ENCODE results near the gene NCOA3. TPM values are rescaled to one million over a fixed set of nuclear protein-coding genes. Genes with fewer than 3 reads are reported as not detected.

Gene NCOA3
- total RNA-seq, 1 experiment from 2014 or later, result 25.9 TPM

DNA sequence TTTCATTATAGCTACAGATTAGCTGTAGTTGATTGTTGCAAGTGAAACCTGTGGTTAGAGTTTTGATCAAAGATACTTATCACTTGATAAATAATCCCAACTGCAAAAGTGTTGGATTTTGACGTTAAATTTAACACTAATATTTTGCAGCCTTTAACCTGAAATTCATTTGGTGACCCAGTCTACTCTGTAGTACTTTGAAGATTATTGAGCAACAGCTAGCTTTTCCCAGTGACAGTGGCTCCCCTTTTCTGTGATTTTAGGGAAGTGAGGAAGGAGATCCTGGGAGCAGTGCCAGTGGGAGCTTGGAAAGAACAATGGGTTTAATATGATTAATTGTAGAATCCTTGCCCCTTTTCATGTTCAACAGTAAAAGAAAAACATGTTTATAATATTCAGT, 76.9 kb downstream of the NCOA3 start:
- no peak for TF ChIP-seq RAD21 (IDR thresholded peaks at IDR 0.05; ENCODE audit: low read depth)
- TF ChIP-seq, protein P1, sequence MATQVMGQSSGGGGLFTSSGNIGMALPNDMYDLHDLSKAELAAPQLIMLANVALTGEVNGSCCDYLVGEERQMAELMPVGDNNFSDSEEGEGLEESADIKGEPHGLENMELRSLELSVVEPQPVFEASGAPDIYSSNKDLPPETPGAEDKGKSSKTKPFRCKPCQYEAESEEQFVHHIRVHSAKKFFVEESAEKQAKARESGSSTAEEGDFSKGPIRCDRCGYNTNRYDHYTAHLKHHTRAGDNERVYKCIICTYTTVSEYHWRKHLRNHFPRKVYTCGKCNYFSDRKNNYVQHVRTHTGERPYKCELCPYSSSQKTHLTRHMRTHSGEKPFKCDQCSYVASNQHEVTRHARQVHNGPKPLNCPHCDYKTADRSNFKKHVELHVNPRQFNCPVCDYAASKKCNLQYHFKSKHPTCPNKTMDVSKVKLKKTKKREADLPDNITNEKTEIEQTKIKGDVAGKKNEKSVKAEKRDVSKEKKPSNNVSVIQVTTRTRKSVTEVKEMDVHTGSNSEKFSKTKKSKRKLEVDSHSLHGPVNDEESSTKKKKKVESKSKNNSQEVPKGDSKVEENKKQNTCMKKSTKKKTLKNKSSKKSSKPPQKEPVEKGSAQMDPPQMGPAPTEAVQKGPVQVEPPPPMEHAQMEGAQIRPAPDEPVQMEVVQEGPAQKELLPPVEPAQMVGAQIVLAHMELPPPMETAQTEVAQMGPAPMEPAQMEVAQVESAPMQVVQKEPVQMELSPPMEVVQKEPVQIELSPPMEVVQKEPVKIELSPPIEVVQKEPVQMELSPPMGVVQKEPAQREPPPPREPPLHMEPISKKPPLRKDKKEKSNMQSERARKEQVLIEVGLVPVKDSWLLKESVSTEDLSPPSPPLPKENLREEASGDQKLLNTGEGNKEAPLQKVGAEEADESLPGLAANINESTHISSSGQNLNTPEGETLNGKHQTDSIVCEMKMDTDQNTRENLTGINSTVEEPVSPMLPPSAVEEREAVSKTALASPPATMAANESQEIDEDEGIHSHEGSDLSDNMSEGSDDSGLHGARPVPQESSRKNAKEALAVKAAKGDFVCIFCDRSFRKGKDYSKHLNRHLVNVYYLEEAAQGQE (IDR thresholded peaks at IDR 0.05; ENCODE audit: low read depth), result no peak
- TF ChIP-seq ZFX (IDR thresholded peaks at IDR 0.05), result no peak
- TF ChIP-seq, protein P2, sequence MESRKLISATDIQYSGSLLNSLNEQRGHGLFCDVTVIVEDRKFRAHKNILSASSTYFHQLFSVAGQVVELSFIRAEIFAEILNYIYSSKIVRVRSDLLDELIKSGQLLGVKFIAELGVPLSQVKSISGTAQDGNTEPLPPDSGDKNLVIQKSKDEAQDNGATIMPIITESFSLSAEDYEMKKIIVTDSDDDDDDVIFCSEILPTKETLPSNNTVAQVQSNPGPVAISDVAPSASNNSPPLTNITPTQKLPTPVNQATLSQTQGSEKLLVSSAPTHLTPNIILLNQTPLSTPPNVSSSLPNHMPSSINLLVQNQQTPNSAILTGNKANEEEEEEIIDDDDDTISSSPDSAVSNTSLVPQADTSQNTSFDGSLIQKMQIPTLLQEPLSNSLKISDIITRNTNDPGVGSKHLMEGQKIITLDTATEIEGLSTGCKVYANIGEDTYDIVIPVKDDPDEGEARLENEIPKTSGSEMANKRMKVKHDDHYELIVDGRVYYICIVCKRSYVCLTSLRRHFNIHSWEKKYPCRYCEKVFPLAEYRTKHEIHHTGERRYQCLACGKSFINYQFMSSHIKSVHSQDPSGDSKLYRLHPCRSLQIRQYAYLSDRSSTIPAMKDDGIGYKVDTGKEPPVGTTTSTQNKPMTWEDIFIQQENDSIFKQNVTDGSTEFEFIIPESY (IDR thresholded peaks at IDR 0.05; ENCODE audit: extremely low read depth, insufficient replicate concordance, low read length), result no peak
- no peak for TF ChIP-seq EZH2 (IDR thresholded peaks at IDR 0.05)
- TF ChIP-seq CBX3 (IDR thresholded peaks at IDR 0.05; ENCODE audit: low read depth), result no peak
- TF ChIP-seq FOSL1 (IDR thresholded peaks at IDR 0.05; ENCODE audit: low read depth), result no peak
- TF ChIP-seq, protein P3, sequence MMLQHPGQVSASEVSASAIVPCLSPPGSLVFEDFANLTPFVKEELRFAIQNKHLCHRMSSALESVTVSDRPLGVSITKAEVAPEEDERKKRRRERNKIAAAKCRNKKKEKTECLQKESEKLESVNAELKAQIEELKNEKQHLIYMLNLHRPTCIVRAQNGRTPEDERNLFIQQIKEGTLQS (IDR thresholded peaks at IDR 0.05), result no peak
- no peak for TF ChIP-seq POLR2AphosphoS5 (IDR thresholded peaks at IDR 0.05; ENCODE audit: low read depth, low read length)
- TF ChIP-seq, protein P4, sequence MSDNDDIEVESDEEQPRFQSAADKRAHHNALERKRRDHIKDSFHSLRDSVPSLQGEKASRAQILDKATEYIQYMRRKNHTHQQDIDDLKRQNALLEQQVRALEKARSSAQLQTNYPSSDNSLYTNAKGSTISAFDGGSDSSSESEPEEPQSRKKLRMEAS (IDR thresholded peaks at IDR 0.05), result no peak
- TF ChIP-seq TCF7L2 (IDR thresholded peaks at IDR 0.05; ENCODE audit: borderline replicate concordance, extremely low read depth, insufficient read depth, insufficient read length), result no peak
- TF ChIP-seq SIN3A (IDR thresholded peaks at IDR 0.05; ENCODE audit: low read depth), result no peak
- TF ChIP-seq, protein P5, sequence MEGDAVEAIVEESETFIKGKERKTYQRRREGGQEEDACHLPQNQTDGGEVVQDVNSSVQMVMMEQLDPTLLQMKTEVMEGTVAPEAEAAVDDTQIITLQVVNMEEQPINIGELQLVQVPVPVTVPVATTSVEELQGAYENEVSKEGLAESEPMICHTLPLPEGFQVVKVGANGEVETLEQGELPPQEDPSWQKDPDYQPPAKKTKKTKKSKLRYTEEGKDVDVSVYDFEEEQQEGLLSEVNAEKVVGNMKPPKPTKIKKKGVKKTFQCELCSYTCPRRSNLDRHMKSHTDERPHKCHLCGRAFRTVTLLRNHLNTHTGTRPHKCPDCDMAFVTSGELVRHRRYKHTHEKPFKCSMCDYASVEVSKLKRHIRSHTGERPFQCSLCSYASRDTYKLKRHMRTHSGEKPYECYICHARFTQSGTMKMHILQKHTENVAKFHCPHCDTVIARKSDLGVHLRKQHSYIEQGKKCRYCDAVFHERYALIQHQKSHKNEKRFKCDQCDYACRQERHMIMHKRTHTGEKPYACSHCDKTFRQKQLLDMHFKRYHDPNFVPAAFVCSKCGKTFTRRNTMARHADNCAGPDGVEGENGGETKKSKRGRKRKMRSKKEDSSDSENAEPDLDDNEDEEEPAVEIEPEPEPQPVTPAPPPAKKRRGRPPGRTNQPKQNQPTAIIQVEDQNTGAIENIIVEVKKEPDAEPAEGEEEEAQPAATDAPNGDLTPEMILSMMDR (IDR thresholded peaks at IDR 0.05 in 2 of 3, conservative IDR thresholded peaks at IDR 0.05 in 1 of 3; ENCODE audit: borderline replicate concordance in 1 of 3, insufficient read depth in 1 of 3, low read depth in 2 of 3, low read length in 2 of 3), result no peak
- no peak for TF ChIP-seq POLR2A (IDR thresholded peaks at IDR 0.05; ENCODE audit: borderline replicate concordance, extremely low read depth, insufficient read depth, insufficient read length)
- TF ChIP-seq ELF1 (IDR thresholded peaks at IDR 0.05; ENCODE audit: borderline replicate concordance, low read depth), result no peak
- TF ChIP-seq SRF (IDR thresholded peaks at IDR 0.05; ENCODE audit: low read depth), result no peak
- TF ChIP-seq YY1 (IDR thresholded peaks at IDR 0.05; ENCODE audit: extremely low read depth, insufficient replicate concordance, low read depth, low read length), result no peak
- no peaks in the 10 kb centered on the region for H3K9me2 ChIP-seq (ENCODE audit: insufficient read depth)
- POLR2A ChIA-PET, result no interaction called here
- CTCF ChIA-PET, result interaction anchor here (1.1 kb wide), 1 partner anchor 42 kb away, joined by 6 read pairs; no protein-coding TSS in a partner anchor
- RAD21 ChIA-PET (ENCODE audit: low non-redundant PET in 1 of 2, low total read pairs in 2 of 2, uncharacterized antibody in 2 of 2, unreplicated experiment in 2 of 2), result no interaction called here
- intact Hi-C loops (cut with micrococcal nuclease), result loop anchor here (5.0 kb wide), 1 partner anchor 76 kb away; the partner anchor contains the start of gene NCOA3
- H3K9me3 ChIP-seq (ENCODE audit: control insufficient read depth in 1 of 2, insufficient read depth in 1 of 2, low read depth in 1 of 2, low read length in 2 of 2), result no peaks in the 10 kb centered on the region
- DNase-seq (ENCODE audit: low read depth, low spot score) (no peak), ATAC-seq (no peak)
- peaks cover 47% of the 10 kb centered on the region for H3K79me2 ChIP-seq (ENCODE audit: insufficient read depth, low read length)
- H3K36me3 ChIP-seq (ENCODE audit: control insufficient read depth in 1 of 2, insufficient read depth in 2 of 2, low read length in 2 of 2), result no peaks in the 10 kb centered on the region
- no peak overlapping the region for H3K27ac ChIP-seq (ENCODE audit: low read depth, low read length)
- no peak overlapping the region for H2AFZ ChIP-seq (ENCODE audit: low read depth, low read length, poor library complexity, severe bottlenecking)
- BruUV-seq (replicated peaks), result no TSS peak
- no peaks in the 10 kb centered on the region for H3K27me3 ChIP-seq (ENCODE audit: insufficient read depth, low read length)
- no peak overlapping the region for H3K4me3 ChIP-seq (replicated peaks in 1 of 2; ENCODE audit: low read depth in 1 of 2, low read length in 2 of 2)
- H4K20me1 ChIP-seq (ENCODE audit: insufficient read depth), result no peaks in the 10 kb centered on the region
- peaks cover 68 to 82% of the 10 kb centered on the region in 2 experiments for H3K4me1 ChIP-seq (ENCODE audit: control insufficient read depth in 1 of 2, insufficient read depth in 2 of 2, low read length in 2 of 2)
- no peak overlapping the region for H3K9ac ChIP-seq (ENCODE audit: low read length)
- H3K4me2 ChIP-seq (ENCODE audit: low read length), result peak overlapping the region; percentile 6; the same call in 1 of the 2 replicates

Data from HCT116 (cell line).